Measurements from ENCODE around the gene NAE1. TPM values are rescaled to one million over a fixed set of nuclear protein-coding genes. Genes with fewer than 3 reads are reported as not detected.

NAE1 gene
- total RNA-seq, 1 experiment from 2014 or later: 28.7 TPM

GRCh38 chr16:66850115-66850815, 19.5 kb upstream of the NAE1 start:
- DNase-seq (ENCODE audit: low spot score): no peak

DNA sequence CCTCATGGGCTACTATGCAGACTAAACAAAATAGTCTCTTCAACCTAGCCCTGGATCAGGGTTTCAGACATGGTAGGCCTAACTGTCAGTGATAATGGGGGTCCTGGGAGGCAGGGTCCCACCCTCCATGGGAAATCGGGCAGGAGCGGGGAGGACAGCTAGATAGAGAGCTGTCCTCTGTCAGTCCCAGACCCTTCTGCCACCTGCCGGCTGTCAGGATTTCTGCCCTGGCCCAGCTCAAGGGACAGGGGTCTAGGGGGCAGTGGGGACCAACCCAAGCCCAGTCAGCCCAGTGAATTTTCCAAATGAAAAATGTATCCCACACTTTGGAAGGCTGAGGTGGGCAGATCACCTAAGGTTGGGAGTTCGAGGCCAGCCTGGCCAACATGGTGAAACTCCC, 18.8 kb upstream of the NAE1 start:
- DNase-seq (ENCODE audit: low spot score): no peak

- DNase-seq (ENCODE audit: low spot score): no peak
These were observed 18.2 kb upstream of the NAE1 start for GRCh38 chr16:66849021-66849420.

DNA sequence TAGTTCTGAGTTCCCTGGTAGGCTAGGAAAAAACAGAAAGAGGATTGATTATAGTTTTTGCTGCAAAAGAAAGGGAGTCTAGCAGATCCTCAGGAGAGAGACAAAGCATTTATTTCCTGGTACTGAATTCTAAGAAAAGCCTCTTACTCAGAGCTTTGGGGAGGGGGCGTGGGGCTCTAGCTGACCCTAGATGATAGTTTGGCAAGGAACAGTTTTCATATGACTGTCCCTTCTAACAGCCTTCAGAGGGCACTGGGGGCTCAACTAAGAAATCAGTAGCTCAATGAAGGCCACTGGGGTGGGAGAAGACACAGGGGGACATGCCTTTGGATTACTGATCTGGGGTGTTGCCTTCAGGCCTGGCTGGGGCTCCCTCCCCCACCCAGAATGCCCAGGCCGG, 17.4 kb upstream of the NAE1 start:
- no peak for DNase-seq (ENCODE audit: low spot score)

DNA sequence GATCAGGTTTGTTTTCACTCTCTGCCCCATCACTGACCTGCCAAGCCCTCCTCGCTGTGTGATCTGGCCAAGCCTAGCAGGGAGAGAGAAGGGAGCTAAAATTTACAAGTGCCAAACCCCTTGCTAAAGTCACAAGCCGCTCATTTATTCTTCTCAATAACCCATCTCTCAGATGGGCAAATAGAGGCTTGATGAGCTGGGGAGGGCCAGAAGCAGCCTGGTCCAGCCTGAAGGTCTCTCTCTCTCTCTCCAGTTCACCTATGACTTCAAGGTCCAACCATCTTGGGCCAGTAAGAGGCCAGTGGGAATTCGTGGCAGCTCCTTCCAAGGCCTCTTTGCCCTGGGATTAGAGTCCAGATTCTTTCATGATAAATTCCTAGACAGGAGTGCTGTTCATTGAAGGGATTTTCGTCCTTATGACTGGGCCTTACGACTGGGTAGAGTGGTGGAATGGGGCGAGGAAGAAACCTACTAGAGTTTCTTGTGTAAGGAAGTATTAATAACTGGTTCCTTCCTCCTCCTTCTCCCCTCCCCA, 16.8 kb upstream of the NAE1 start:
- no peak for DNase-seq (ENCODE audit: low spot score)

GRCh38 chr16:66846831-66847230, 16.1 kb upstream of the NAE1 start:
- DNase-seq (ENCODE audit: low spot score): no peak

GRCh38 chr16:66846266-66846665, 15.5 kb upstream of the NAE1 start:
- no peak for DNase-seq (ENCODE audit: low spot score)

GRCh38 chr16:66845791-66846221, 15.0 kb upstream of the NAE1 start:
- no peak for DNase-seq (ENCODE audit: low spot score)

DNA sequence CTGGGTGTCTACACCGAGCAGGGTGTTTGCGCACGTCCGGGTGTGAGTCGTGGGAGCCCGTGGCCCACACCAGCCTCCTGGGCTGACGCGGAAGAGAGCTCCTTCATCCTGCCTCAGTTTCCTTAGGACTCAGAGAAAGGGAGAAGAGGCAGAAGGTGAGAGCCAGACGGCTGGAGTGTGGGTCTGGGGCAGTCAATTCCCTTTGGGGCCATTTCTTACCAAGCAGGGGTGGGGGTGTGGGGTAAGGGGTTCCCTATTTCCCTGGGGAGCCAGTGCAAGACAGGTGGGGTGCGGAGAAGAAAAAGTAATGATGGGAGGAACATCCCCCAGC, 14.3 kb upstream of the NAE1 start:
- DNase-seq (ENCODE audit: low spot score): no peak

DNA sequence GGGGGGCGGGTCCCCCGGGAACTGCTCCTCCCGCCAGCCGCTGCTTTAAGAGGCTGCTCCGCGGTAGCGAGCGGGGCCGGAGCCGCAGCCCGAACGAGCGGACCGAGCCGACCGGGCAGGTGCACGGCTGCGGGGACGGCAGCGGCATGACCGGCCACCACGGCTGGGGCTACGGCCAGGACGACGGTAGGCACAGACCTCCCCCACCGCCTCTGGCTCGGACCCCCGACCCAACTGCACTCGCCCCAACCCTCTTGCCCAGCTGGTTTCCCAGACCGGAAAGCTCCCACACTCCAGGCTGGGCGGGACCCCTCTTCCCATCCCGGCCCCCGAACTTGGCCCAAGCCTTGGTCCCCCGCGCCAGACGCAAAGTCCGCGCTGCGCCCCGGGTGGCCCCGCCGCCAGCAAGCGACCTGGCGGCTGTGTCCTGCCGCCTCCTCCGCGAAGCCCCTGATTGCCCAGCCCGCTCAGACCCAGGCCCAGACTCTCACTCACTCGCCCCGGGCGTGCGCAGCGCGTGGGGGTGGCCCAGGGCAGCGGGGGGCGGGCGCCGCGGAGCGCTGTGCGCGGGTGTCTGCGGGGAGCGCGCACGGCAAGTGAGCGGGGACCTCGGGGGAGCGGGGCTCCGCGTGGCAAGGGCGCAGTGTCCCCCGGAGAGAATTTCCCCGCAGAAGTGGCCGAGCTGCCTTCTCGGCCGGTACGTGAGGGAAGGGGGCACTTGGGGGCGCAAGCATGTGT, 13.7 kb upstream of the NAE1 start, which contains the start of gene CA7:
Gene CA7, plus strand, starts transcription at position 73 of the 738 bp plus-strand sequence. Its CDS starts 74 bp downstream, at position 147.
- DNase-seq (ENCODE audit: low spot score): no peak

DNA sequence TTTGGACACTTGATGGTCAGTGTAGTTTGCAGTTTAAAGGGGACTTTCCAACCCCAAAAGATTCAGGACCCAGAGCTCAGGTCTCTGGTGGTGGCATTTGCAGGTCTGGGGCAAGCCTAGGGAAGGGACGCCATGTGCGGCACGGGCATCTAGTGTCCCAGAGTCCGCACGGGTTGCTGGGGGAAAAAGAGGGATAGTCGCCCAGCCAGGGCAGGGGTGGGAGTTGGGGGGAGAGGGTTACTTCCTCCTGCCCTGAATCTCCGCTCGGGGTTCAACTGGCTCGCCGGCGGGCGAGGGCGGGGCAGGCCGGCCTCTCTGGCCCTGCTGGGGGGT, 13.2 kb upstream of the NAE1 start:
- DNase-seq (ENCODE audit: low spot score): no peak

- DNase-seq (ENCODE audit: low spot score): no peak
These were observed 12.4 kb upstream of the NAE1 start for GRCh38 chr16:66843191-66843590.

DNA sequence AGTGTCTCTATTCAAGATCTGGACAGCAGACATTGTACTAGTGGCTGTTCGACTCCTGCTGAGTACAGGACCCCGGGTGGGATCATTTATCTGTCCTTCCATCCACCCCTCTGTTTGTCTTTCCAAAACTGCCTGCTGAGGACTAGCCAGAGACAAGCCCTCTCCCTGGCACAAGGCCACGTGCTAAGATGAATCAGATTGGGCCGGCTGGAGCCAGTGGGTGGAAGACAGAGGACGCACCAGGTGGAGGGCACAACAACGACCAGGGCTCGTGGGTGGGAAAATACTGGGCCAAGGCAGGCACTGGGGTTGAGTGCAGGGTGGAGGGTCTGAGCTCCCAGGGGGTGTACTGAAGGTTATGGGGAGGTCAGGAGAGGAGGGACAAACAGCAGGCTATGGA, 12.0 kb upstream of the NAE1 start:
- no peak for DNase-seq (ENCODE audit: low spot score)

GRCh38 chr16:66841366-66841765, 10.6 kb upstream of the NAE1 start:
- DNase-seq (ENCODE audit: low spot score): no peak

DNA sequence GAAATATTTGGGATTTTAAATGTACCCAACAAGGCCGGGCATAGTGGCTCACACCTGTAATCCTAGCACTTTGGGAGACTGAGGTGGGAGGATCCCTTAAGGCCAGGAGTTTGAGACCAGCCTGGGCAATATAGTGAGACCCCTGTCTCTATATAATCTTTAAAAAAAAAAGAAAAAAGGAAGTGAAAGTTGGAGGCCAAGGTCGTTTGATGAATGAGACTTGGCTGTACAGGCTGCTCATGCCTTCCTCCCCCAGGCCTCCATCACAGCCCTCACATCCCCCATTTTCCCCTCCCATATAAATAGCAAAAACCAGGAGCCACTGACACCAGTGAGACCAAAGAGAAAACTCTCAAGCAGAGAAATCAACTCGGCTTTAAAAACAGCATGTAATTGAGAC, 10.1 kb upstream of the NAE1 start:
- DNase-seq (ENCODE audit: low spot score): no peak

GRCh38 chr16:66834746-66835145, 4.0 kb upstream of the NAE1 start:
- DNase-seq (ENCODE audit: low spot score): no peak

DNA sequence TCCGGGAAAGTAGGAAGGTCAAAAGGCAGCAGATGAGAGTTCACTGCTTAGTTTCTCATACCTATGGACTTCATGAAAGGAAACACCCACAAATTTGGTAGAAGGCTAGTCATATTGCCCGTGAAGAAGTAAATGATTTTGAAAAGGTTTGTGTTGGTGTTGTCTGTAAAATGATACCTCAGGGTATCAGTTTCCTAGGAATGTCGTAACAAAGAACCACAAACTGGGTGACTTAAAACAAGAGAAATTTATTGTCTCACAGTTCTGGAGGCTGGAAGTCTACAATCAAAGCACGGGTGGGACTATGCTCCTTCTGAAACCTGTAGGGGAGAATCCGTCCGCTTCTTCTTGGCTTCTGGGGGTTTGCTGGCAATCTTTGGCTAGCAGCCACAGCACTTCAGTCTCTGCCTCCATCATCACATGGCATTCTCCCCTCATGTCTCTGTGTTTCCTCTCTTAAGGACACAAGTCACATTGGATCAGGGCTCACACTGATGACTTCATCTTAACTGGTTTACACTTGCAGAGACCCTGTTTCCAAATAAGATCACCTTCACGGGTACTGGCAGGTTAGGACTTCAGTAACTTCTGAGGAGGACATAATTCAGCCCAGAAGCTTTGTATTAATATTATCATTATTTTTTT, 2.0 kb upstream of the NAE1 start:
- no peak for DNase-seq (ENCODE audit: low spot score)

- DNase-seq (ENCODE audit: low spot score): no peak
These were observed 1.4 kb upstream of the NAE1 start for GRCh38 chr16:66832190-66832589.

GRCh38 chr16:66824006-66824405, 6.8 kb downstream of the NAE1 start:
- no peak for DNase-seq (ENCODE audit: low spot score)

- no peak for DNase-seq (ENCODE audit: low spot score)
These were observed 16.0 kb downstream of the NAE1 start for GRCh38 chr16:66814734-66815133.

DNA sequence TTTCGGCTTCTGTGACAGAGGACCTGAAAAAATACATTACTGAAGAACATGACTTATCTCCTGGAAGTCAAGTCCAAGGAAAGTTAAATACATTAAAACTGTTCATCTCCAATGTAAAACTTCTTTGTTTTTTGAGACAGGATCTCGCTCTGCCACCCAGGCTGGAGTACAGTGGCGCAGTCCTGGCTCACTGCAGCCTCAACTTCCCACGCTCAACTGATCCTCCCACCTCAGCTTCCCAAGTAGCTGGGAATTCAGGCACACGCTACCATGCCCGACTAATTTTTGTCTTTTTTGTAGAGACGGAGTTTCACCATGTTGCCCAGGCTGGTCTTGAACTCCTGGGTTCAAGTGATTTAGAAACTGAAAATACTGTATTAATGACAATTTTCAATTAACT, 19.7 kb downstream of the NAE1 start:
- no peak for DNase-seq (ENCODE audit: low spot score)

GRCh38 chr16:66810391-66810790, 20.4 kb downstream of the NAE1 start:
- DNase-seq (ENCODE audit: low spot score): no peak

- no peak for DNase-seq (ENCODE audit: low spot score)
These were observed 21.0 kb downstream of the NAE1 start for GRCh38 chr16:66809765-66810164.

Measured in HT-29 (cell line).